Panc1 (cell line): Measurements from ENCODE around the gene RADIL.

Experiments
- POLR2AphosphoS5 ChIP-seq: IDR thresholded peaks from 2 replicates; pipeline ENCODE4 v1.6.1; 2012; ENCODE audit warnings: mild to moderate bottlenecking, low read depth, low read length, moderate library complexity
- SIN3A ChIP-seq: IDR thresholded peaks from 2 replicates; pipeline ENCODE4 v1.6.1; 2012; ENCODE audit warnings: low read depth, mild to moderate bottlenecking, low read length, moderate library complexity, borderline replicate concordance; ENCODE audit not compliant: insufficient read depth
- TCF7L2 ChIP-seq: IDR thresholded peaks from 2 replicates; pipeline ENCODE4 v1.6.1; 2011; ENCODE audit warnings: mild to moderate bottlenecking, low read depth, low read length, inconsistent platforms
- TF ChIP-seq, protein P1 (sequence below): fragments of 450-650 bp; IDR thresholded peaks from 2 replicates; pipeline ENCODE4 v1.5.1; 2017; ENCODE audit warnings: mild to moderate bottlenecking
- TF ChIP-seq, protein P2 (sequence below), 2 experiments: IDR thresholded peaks; 2 replicates each; pipeline ENCODE4 v1.6.1; 2011 to 2012; ENCODE audit warnings: low read depth in 2 of 2, control low read depth in 1 of 2, low read length in 1 of 2, mild to moderate bottlenecking in 1 of 2, moderate library complexity in 1 of 2; ENCODE audit not compliant: insufficient read depth in 1 of 2

DNA sequence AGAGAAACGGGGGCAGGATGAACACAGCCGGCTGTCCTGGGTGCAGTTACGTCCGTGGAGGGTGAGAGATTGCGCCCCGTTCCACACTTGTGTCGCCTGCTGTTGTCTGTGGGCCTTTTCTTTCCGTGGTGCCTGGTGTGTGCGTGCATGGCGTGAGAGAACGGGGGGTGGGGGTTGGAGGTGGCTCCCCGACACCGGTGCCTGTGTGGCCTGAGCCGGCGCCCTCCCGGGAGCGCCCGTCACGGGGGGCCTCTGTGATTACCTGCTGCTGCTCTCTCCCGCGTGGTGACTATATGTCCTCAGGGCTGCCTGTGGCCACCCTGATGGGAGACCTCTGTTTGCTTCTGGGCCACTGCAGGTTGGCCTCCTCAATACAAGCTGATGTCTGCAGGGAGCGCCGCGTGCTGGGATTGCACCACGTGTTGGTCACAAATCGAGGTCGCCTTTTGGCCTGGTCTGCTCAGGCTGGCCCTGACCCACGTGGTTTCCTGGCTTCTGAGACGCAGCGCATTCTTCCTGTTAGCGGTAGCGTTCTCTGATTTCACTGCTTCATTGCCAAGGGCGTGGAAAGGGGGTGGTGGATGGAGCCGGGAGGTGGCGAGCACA, 119.0 kb downstream of the RADIL start:
- TF ChIP-seq, protein P1, sequence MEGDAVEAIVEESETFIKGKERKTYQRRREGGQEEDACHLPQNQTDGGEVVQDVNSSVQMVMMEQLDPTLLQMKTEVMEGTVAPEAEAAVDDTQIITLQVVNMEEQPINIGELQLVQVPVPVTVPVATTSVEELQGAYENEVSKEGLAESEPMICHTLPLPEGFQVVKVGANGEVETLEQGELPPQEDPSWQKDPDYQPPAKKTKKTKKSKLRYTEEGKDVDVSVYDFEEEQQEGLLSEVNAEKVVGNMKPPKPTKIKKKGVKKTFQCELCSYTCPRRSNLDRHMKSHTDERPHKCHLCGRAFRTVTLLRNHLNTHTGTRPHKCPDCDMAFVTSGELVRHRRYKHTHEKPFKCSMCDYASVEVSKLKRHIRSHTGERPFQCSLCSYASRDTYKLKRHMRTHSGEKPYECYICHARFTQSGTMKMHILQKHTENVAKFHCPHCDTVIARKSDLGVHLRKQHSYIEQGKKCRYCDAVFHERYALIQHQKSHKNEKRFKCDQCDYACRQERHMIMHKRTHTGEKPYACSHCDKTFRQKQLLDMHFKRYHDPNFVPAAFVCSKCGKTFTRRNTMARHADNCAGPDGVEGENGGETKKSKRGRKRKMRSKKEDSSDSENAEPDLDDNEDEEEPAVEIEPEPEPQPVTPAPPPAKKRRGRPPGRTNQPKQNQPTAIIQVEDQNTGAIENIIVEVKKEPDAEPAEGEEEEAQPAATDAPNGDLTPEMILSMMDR = no peak
- TF ChIP-seq SIN3A (no peak), POLR2AphosphoS5 (no peak), TCF7L2 (no peak)
- TF ChIP-seq, protein P2, sequence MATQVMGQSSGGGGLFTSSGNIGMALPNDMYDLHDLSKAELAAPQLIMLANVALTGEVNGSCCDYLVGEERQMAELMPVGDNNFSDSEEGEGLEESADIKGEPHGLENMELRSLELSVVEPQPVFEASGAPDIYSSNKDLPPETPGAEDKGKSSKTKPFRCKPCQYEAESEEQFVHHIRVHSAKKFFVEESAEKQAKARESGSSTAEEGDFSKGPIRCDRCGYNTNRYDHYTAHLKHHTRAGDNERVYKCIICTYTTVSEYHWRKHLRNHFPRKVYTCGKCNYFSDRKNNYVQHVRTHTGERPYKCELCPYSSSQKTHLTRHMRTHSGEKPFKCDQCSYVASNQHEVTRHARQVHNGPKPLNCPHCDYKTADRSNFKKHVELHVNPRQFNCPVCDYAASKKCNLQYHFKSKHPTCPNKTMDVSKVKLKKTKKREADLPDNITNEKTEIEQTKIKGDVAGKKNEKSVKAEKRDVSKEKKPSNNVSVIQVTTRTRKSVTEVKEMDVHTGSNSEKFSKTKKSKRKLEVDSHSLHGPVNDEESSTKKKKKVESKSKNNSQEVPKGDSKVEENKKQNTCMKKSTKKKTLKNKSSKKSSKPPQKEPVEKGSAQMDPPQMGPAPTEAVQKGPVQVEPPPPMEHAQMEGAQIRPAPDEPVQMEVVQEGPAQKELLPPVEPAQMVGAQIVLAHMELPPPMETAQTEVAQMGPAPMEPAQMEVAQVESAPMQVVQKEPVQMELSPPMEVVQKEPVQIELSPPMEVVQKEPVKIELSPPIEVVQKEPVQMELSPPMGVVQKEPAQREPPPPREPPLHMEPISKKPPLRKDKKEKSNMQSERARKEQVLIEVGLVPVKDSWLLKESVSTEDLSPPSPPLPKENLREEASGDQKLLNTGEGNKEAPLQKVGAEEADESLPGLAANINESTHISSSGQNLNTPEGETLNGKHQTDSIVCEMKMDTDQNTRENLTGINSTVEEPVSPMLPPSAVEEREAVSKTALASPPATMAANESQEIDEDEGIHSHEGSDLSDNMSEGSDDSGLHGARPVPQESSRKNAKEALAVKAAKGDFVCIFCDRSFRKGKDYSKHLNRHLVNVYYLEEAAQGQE (IDR thresholded peaks at IDR 0.05; ENCODE audit: insufficient read depth in 1 of 2, low read depth in 2 of 2, low read length in 1 of 2) = no peak
